HEK293 (cell line): ENCODE results near the gene SLC16A5.

Source experiments
- CTCF ChIA-PET: fragments of 350-600 bp; formaldehyde crosslinking; extraction: SDS; loops from one replicate; lab custom pipeline; 2021; ENCODE audit warnings: antibody characterized with exemption; lab: Yijun Ruan, JAX
- POLR2A ChIA-PET: fragments of 300-600 bp; formaldehyde crosslinking; extraction: SDS; loops from one replicate; lab custom pipeline; 2020; ENCODE audit warnings: antibody characterized with exemption, inconsistent platforms; lab: Yijun Ruan, JAX
- H3K27ac ChIP-seq: fragments of 200-500 bp; sonication (Bioruptor generic); 2 replicates; pipeline ENCODE4 v1.5.1; 2014; ENCODE audit warnings: low read depth, low read length, control low read depth, inconsistent platforms; ENCODE audit errors: extremely low read depth
- H3K36me3 ChIP-seq, 2 experiments: fragments of 200-500 bp in 1 of 2; sonication (Bioruptor generic) in 1 of 2; 1 replicate in 1 of 2; 2 replicates in 1 of 2; pipeline ENCODE4 v1.5.1; 2014 to 2017; ENCODE audit warnings: inconsistent platforms in 2 of 2, low read length in 2 of 2; ENCODE audit not compliant: control insufficient read depth in 2 of 2, insufficient read depth in 1 of 2
- H3K4me1 ChIP-seq: fragments of 200-500 bp; sonication (Bioruptor generic); 2 replicates; pipeline ENCODE4 v1.5.1; 2014; ENCODE audit warnings: mild to moderate bottlenecking, low read length, inconsistent platforms; ENCODE audit not compliant: control insufficient read depth, insufficient read depth
- H3K4me3 ChIP-seq: 2 replicates; pipeline ENCODE4 v1.5.1; 2011; ENCODE audit warnings: low read depth, mild to moderate bottlenecking, control low read depth, low read length, moderate library complexity
- H3K9me3 ChIP-seq: fragments of 200-500 bp; sonication (Bioruptor generic); 2 replicates; pipeline ENCODE4 v1.5.1; 2014; ENCODE audit warnings: low read depth, low read length, inconsistent platforms; ENCODE audit not compliant: control insufficient read depth, insufficient read depth
- GFI1B ChIP-seq: fragments of 450-650 bp; formaldehyde crosslinking; IDR thresholded peaks from 2 replicates; pipeline ENCODE4 v1.5.1; 2016; ENCODE audit warnings: missing biosample characterization, missing genetic modification characterization
- SP2 ChIP-seq: fragments of 450-650 bp; formaldehyde crosslinking; IDR thresholded peaks from 2 replicates; pipeline ENCODE4 v1.5.1; 2016; ENCODE audit warnings: missing biosample characterization, missing genetic modification characterization
- ZNF10 ChIP-seq: fragments of 450-650 bp; formaldehyde crosslinking; IDR thresholded peaks from 2 replicates; pipeline ENCODE4 v1.5.1; 2017; ENCODE audit warnings: missing biosample characterization, missing genetic modification characterization
- ZNF121 ChIP-seq: fragments of 450-650 bp; formaldehyde crosslinking; IDR thresholded peaks from 2 replicates; pipeline ENCODE4 v1.5.1; 2016; ENCODE audit warnings: missing biosample characterization, missing genetic modification characterization
- ZNF138 ChIP-seq: fragments of 450-650 bp; formaldehyde crosslinking; IDR thresholded peaks from 2 replicates; pipeline ENCODE4 v1.5.1; 2016; ENCODE audit warnings: missing biosample characterization, missing genetic modification characterization, borderline replicate concordance
- ZNF155 ChIP-seq: fragments of 450-650 bp; formaldehyde crosslinking; IDR thresholded peaks from 2 replicates; pipeline ENCODE4 v1.5.1; 2016; ENCODE audit warnings: missing biosample characterization, missing genetic modification characterization
- ZNF169 ChIP-seq: fragments of 450-650 bp; formaldehyde crosslinking; IDR thresholded peaks from 2 replicates; pipeline ENCODE4 v1.5.1; 2016; ENCODE audit warnings: missing biosample characterization, missing genetic modification characterization
- ZNF2 ChIP-seq: fragments of 450-650 bp; formaldehyde crosslinking; IDR thresholded peaks from 2 replicates; pipeline ENCODE4 v1.5.1; 2016; ENCODE audit warnings: missing biosample characterization, missing genetic modification characterization
- ZNF530 ChIP-seq: fragments of 450-650 bp; formaldehyde crosslinking; IDR thresholded peaks from 2 replicates; pipeline ENCODE4 v1.5.1; 2016; ENCODE audit warnings: low read depth, missing biosample characterization, missing genetic modification characterization
- ZNF585B ChIP-seq: fragments of 450-650 bp; formaldehyde crosslinking; IDR thresholded peaks from 2 replicates; pipeline ENCODE4 v1.5.1; 2016; ENCODE audit warnings: missing biosample characterization, missing genetic modification characterization
- ZNF621 ChIP-seq: fragments of 450-650 bp; formaldehyde crosslinking; IDR thresholded peaks from 2 replicates; pipeline ENCODE4 v1.5.1; 2017; ENCODE audit warnings: missing biosample characterization, missing genetic modification characterization
- ZNF624 ChIP-seq: fragments of 450-650 bp; formaldehyde crosslinking; IDR thresholded peaks from 2 replicates; pipeline ENCODE4 v1.5.1; 2017; ENCODE audit warnings: missing biosample characterization, missing genetic modification characterization
- ZNF626 ChIP-seq: fragments of 450-650 bp; sonication (Bioruptor Pico); formaldehyde crosslinking; IDR thresholded peaks from 2 replicates; pipeline ENCODE4 v1.5.1; 2018; ENCODE audit warnings: missing biosample characterization, missing genetic modification characterization, inconsistent platforms
- ZNF677 ChIP-seq: fragments of 450-650 bp; IDR thresholded peaks from 2 replicates; pipeline ENCODE4 v1.5.0; 2018; ENCODE audit warnings: missing biosample characterization, mild to moderate bottlenecking, missing genetic modification characterization, moderate library complexity
- ZNF777 ChIP-seq: fragments of 450-650 bp; formaldehyde crosslinking; IDR thresholded peaks from 2 replicates; pipeline ENCODE4 v1.5.1; 2017; ENCODE audit warnings: missing biosample characterization, missing genetic modification characterization, borderline replicate concordance
- ZNF830 ChIP-seq: fragments of 450-650 bp; IDR thresholded peaks from 2 replicates; pipeline ENCODE4 v1.5.0; 2018; ENCODE audit warnings: missing biosample characterization, missing genetic modification characterization, low read depth, mild to moderate bottlenecking, moderate library complexity
- ZNF843 ChIP-seq: fragments of 450-650 bp; formaldehyde crosslinking; IDR thresholded peaks from 2 replicates; pipeline ENCODE4 v1.5.1; 2016; ENCODE audit warnings: missing biosample characterization, missing genetic modification characterization
- ZSCAN23 ChIP-seq: fragments of 450-650 bp; formaldehyde crosslinking; IDR thresholded peaks from 2 replicates; pipeline ENCODE4 v1.5.1; 2016; ENCODE audit warnings: missing biosample characterization, missing genetic modification characterization
- TF ChIP-seq, protein P1 (sequence below): fragments of 450-650 bp; formaldehyde crosslinking; IDR thresholded peaks from 2 replicates; pipeline ENCODE4 v1.5.1; 2017; ENCODE audit warnings: missing biosample characterization, missing genetic modification characterization
- TF ChIP-seq, protein P2 (sequence below): sonication (generic); formaldehyde crosslinking; IDR thresholded peaks from 2 replicates; pipeline ENCODE4 v1.8.1; 2022; ENCODE audit warnings: mild to moderate bottlenecking, moderate library complexity, missing genetic modification reagents
- TF ChIP-seq, protein P3 (sequence below): fragments of 450-650 bp; formaldehyde crosslinking; IDR thresholded peaks from 2 replicates; pipeline ENCODE4 v1.5.1; 2016; ENCODE audit warnings: missing biosample characterization, missing genetic modification characterization, low read depth
- TF ChIP-seq, protein P4 (sequence below): fragments of 450-650 bp; formaldehyde crosslinking; IDR thresholded peaks from 2 replicates; pipeline ENCODE4 v1.5.1; 2017; ENCODE audit warnings: missing biosample characterization, missing genetic modification characterization
- TF ChIP-seq, protein P5 (sequence below): fragments of 450-650 bp; formaldehyde crosslinking; IDR thresholded peaks from 2 replicates; pipeline ENCODE4 v1.5.1; 2017; ENCODE audit warnings: missing biosample characterization, missing genetic modification characterization
- TF ChIP-seq, protein P6 (sequence below): fragments of 450-650 bp; formaldehyde crosslinking; IDR thresholded peaks from 2 replicates; pipeline ENCODE4 v1.5.1; 2016; ENCODE audit warnings: missing biosample characterization, missing genetic modification characterization

The SLC16A5 gene

DNA sequence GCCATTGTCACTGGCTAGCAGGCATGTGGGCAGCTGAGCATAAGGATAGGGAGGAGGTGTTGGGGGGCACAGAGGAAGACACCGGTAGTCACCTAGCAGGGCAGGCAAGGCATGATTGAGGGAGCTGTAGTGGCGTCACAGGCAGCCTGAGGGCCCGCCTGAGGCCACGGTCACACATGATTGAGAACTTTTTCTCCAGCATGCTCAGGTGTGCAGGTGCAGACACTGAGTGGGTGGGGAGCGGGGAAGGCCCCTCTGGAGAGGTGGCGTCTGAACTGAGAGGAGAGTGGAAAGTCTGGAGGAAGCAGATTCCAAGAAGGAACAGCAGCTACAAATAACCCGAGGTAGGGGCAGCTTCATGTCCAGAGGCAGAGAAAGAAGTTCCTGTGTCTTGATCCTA, 11.1 kb downstream of the SLC16A5 start:
- Histone ChIP-seq H3K9me3 (no peaks in the 10 kb centered on the region), H3K4me1 (no peaks in the 10 kb centered on the region; the same call in 1 of the 2 replicates), H3K4me3 (no peak overlapping the region), H3K27ac (no peak overlapping the region), H3K36me3 (peaks cover 0 to 19% of the 10 kb centered on the region in 2 experiments; a peak in 1 of 3 replicates)
- CTCF ChIA-PET, result interaction anchor here (0.7 to 0.9 kb wide), 2 partner anchors 13 to 15 kb away, joined by 3 read pairs; no protein-coding TSS in a partner anchor
- POLR2A ChIA-PET, result interaction anchor here (0.6 to 1.1 kb wide), 2 partner anchors 23 to 32 kb away, joined by 3 to 4 read pairs; no protein-coding TSS in a partner anchor
- TF ChIP-seq ZNF138 (tag by site-specific recombination), result no peak
- TF ChIP-seq ZNF2, result no peak
- TF ChIP-seq GFI1B, result no peak
- no peak for TF ChIP-seq ZNF155
- TF ChIP-seq SP2, result no peak
- TF ChIP-seq ZNF530 (tag by site-specific recombination), result no peak
- no peak for TF ChIP-seq ZNF626 (tag by site-specific recombination)
- TF ChIP-seq, protein P1, sequence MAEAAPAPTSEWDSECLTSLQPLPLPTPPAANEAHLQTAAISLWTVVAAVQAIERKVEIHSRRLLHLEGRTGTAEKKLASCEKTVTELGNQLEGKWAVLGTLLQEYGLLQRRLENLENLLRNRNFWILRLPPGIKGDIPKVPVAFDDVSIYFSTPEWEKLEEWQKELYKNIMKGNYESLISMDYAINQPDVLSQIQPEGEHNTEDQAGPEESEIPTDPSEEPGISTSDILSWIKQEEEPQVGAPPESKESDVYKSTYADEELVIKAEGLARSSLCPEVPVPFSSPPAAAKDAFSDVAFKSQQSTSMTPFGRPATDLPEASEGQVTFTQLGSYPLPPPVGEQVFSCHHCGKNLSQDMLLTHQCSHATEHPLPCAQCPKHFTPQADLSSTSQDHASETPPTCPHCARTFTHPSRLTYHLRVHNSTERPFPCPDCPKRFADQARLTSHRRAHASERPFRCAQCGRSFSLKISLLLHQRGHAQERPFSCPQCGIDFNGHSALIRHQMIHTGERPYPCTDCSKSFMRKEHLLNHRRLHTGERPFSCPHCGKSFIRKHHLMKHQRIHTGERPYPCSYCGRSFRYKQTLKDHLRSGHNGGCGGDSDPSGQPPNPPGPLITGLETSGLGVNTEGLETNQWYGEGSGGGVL (tag by site-specific recombination), result no peak
- TF ChIP-seq, protein P2, sequence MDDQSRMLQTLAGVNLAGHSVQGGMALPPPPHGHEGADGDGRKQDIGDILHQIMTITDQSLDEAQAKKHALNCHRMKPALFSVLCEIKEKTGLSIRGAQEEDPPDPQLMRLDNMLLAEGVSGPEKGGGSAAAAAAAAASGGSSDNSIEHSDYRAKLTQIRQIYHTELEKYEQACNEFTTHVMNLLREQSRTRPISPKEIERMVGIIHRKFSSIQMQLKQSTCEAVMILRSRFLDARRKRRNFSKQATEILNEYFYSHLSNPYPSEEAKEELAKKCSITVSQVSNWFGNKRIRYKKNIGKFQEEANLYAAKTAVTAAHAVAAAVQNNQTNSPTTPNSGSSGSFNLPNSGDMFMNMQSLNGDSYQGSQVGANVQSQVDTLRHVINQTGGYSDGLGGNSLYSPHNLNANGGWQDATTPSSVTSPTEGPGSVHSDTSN (CRISPR knock-in tag), result no peak
- no peak for TF ChIP-seq ZNF169 (tag by site-specific recombination)
- no peak for TF ChIP-seq ZNF624
- TF ChIP-seq ZNF777 (tag by site-specific recombination), result no peak
- no peak for TF ChIP-seq ZNF621 (tag by site-specific recombination)
- TF ChIP-seq ZNF843 (tag by site-specific recombination), result no peak
- TF ChIP-seq, protein P3, sequence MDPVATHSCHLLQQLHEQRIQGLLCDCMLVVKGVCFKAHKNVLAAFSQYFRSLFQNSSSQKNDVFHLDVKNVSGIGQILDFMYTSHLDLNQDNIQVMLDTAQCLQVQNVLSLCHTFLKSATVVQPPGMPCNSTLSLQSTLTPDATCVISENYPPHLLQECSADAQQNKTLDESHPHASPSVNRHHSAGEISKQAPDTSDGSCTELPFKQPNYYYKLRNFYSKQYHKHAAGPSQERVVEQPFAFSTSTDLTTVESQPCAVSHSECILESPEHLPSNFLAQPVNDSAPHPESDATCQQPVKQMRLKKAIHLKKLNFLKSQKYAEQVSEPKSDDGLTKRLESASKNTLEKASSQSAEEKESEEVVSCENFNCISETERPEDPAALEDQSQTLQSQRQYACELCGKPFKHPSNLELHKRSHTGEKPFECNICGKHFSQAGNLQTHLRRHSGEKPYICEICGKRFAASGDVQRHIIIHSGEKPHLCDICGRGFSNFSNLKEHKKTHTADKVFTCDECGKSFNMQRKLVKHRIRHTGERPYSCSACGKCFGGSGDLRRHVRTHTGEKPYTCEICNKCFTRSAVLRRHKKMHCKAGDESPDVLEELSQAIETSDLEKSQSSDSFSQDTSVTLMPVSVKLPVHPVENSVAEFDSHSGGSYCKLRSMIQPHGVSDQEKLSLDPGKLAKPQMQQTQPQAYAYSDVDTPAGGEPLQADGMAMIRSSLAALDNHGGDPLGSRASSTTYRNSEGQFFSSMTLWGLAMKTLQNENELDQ (tag by site-specific recombination), result no peak
- no peak for TF ChIP-seq ZNF121 (tag by site-specific recombination)

DNA sequence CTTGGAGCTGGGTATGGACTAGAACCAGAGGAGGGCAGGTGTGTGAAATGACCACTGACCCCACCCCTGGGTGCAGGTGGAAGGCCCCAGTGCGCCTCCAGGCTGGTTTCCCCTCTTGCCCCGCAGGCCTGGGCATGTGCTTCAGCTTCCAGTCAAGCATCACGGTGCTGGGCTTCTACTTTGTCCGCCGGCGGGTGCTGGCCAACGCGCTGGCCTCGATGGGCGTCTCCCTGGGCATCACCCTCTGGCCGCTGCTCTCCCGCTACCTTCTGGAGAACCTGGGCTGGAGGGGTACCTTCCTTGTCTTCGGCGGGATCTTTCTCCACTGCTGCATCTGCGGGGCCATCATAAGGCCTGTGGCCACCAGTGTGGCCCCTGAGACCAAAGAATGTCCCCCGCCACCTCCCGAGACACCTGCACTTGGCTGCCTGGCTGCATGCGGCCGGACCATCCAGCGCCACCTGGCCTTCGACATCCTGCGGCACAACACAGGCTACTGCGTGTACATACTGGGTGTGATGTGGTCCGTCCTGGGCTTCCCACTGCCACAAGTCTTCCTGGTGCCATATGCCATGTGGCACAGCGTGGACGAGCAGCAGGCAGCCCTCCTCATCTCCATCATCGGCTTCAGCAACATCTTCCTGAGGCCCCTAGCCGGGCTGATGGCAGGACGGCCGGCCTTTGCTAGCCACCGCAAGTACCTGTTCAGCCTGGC, 12.3 kb downstream of the SLC16A5 start:
- ChIA-PET POLR2A (no interaction called here), CTCF (interaction anchor here (0.9 kb wide), 1 partner anchor 14 kb away, joined by 3 read pairs; no protein-coding TSS in a partner anchor)
- H3K4me3 ChIP-seq, result no peak overlapping the region
- H3K27ac ChIP-seq, result no peak overlapping the region
- TF ChIP-seq, protein P4, sequence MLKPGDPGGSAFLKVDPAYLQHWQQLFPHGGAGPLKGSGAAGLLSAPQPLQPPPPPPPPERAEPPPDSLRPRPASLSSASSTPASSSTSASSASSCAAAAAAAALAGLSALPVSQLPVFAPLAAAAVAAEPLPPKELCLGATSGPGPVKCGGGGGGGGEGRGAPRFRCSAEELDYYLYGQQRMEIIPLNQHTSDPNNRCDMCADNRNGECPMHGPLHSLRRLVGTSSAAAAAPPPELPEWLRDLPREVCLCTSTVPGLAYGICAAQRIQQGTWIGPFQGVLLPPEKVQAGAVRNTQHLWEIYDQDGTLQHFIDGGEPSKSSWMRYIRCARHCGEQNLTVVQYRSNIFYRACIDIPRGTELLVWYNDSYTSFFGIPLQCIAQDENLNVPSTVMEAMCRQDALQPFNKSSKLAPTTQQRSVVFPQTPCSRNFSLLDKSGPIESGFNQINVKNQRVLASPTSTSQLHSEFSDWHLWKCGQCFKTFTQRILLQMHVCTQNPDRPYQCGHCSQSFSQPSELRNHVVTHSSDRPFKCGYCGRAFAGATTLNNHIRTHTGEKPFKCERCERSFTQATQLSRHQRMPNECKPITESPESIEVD (tag by site-specific recombination), result no peak
- TF ChIP-seq, protein P5, sequence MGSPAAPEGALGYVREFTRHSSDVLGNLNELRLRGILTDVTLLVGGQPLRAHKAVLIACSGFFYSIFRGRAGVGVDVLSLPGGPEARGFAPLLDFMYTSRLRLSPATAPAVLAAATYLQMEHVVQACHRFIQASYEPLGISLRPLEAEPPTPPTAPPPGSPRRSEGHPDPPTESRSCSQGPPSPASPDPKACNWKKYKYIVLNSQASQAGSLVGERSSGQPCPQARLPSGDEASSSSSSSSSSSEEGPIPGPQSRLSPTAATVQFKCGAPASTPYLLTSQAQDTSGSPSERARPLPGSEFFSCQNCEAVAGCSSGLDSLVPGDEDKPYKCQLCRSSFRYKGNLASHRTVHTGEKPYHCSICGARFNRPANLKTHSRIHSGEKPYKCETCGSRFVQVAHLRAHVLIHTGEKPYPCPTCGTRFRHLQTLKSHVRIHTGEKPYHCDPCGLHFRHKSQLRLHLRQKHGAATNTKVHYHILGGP (tag by site-specific recombination), result no peak
- TF ChIP-seq ZNF10 (tag by site-specific recombination), result no peak
- TF ChIP-seq, protein P6, sequence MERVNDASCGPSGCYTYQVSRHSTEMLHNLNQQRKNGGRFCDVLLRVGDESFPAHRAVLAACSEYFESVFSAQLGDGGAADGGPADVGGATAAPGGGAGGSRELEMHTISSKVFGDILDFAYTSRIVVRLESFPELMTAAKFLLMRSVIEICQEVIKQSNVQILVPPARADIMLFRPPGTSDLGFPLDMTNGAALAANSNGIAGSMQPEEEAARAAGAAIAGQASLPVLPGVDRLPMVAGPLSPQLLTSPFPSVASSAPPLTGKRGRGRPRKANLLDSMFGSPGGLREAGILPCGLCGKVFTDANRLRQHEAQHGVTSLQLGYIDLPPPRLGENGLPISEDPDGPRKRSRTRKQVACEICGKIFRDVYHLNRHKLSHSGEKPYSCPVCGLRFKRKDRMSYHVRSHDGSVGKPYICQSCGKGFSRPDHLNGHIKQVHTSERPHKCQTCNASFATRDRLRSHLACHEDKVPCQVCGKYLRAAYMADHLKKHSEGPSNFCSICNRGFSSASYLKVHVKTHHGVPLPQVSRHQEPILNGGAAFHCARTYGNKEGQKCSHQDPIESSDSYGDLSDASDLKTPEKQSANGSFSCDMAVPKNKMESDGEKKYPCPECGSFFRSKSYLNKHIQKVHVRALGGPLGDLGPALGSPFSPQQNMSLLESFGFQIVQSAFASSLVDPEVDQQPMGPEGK (tag by site-specific recombination), result no peak
- TF ChIP-seq ZNF585B (tag by site-specific recombination), result no peak
- TF ChIP-seq ZSCAN23 (tag by site-specific recombination), result no peak
- TF ChIP-seq ZNF677 (tag by site-specific recombination), result no peak
- TF ChIP-seq ZNF830 (tag by site-specific recombination), result no peak
- peaks cover 0 to 19% of the 10 kb centered on the region in 2 experiments; a peak in 1 of 3 replicates for H3K36me3 ChIP-seq
- H3K9me3 ChIP-seq, result no peaks in the 10 kb centered on the region
- H3K4me1 ChIP-seq, result peaks cover 6% of the 10 kb centered on the region
